GM19025 (cell line): ENCODE measurements around the gene RPL10A.

Source experiments
- ATAC-seq: cut with Tn5 transposase; IDR thresholded peaks from one replicate; pipeline ENCODE4 v1.9.1; 2021; ENCODE audit warnings: mild to moderate bottlenecking, low read depth, moderate library complexity; ENCODE audit not compliant: unreplicated experiment

The RPL10A gene

DNA sequence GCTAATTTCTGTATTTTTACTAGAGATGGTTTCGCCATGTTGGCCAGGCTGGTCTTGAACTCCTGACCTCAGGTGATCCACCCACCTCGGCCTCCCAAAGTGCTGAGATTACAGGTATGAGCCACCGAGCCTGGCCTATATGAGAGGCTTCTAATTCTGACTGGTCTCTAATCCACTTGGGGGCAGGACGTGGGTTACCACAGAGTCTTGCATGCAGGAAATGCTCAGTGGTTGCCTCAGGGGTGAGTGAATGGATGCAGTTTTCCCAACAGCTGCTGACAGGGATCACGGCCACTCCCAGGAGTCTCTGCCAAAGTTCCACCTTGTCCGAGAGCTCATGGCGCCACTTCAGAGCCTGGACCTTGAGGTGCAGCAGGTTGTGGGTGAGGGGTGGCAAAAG lies 22.5 kb upstream of the RPL10A start:
- no peak for ATAC-seq

DNA sequence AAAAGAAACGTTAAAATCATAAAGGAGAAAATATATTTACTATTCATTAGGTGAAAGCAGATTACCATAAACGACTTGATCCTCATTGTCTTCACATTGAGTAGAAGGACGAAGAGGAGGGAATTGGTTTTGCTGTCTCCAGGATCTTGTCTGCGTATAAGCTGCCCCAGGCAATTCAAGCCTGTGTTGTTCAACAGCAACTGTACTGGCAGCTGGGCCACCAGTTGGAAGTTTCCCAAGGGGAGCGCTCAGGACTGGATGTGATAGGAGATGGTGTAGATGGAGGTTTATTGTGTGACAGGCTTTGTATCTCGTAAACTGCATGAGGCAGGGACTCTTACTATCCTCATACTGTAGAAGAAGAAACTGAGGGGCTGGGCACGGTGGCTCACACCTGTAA lies 20.0 kb upstream of the RPL10A start:
- ATAC-seq = no peak

- peak; percentile 32 for ATAC-seq
Observed at GRCh38 chr6:35449287-35449881, 18.8 kb upstream of the RPL10A start.

GRCh38 chr6:35451354-35452182 lies 16.6 kb upstream of the RPL10A start:
- ATAC-seq = no peak

DNA sequence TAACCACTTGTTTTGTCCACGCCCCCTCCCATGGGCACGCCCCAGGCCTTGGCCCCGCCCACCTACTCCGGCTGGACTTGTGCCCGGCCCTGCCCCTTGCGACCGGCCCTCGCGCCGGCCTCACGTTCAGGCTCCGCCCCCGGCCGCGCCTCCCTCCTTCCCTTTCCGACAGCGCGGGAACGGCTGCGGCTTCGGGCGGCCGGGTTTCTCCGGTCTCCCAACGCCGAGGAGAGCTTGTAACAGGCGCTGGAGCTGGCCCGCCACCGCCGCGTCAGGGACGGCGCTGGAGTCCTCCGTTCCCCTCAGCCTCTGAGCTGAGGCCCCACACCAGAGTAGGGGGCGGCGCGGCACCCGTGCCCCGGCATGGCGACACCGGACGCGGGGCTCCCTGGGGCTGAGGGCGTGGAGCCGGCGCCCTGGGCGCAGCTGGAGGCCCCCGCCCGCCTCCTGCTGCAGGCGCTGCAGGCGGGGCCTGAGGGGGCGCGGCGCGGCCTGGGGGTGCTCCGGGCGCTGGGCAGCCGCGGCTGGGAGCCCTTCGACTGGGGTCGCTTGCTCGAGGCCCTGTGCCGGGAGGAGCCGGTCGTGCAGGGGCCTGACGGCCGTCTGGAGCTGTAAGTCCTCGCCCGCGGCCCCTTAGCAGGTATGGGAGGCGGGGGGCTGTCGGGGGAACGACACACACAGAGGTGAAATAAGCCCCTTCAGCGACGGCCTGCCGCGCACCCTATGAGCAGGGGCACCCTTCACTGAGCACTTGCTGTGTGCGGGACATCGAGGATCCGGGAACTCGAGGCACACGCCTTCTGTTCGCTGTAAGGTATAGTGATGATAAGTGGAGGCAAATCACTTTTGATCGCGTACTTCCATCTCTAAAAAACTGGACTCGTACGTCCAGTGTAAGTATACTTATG lies 15.8 kb upstream of the RPL10A start, which contains the start of gene FANCE:
TSS of gene FANCE (plus strand) at position 156 of the 908 bp plus-strand sequence. CDS start at position 364, 208 bp downstream.
- peak; percentile 90 for ATAC-seq

GRCh38 chr6:35453236-35453635 lies 15.0 kb upstream of the RPL10A start:
- ATAC-seq = no peak

DNA sequence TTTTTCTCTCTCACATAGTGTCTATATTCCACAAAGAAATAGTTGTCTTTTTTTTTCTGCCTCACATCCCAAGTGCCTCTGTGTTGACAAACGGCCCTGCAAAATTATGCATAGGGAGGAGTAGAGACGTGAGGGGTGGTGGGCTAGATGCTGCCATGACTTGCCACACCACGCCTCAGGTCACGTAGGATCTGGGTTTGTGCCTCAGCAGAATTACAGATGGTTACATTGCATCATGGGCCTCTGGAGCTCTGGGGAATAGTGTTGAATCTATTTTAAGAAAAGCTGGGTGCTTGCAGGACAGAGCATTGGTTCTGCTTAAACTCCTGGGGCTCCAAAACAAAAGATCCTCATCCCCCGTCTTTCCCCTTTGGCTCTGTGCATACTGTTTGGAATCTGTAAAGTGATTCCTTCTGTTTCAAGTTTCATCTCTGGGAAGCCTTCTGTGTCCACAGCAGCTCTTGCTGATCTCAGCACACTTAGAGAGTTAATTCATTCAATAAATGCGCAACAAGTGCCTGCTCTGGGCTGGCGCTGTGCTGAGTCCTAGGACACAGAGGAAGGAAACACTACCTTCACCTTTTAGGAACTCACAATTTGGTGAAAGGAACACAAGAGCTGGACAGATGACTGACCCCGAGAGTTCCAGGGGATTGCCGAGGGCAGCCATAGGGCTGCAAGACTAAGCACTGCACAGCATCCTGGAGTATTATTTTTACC lies 13.7 kb upstream of the RPL10A start:
- ATAC-seq = no peak

- ATAC-seq = no peak
Observed at GRCh38 chr6:35457907-35458306, 10.3 kb upstream of the RPL10A start.

DNA sequence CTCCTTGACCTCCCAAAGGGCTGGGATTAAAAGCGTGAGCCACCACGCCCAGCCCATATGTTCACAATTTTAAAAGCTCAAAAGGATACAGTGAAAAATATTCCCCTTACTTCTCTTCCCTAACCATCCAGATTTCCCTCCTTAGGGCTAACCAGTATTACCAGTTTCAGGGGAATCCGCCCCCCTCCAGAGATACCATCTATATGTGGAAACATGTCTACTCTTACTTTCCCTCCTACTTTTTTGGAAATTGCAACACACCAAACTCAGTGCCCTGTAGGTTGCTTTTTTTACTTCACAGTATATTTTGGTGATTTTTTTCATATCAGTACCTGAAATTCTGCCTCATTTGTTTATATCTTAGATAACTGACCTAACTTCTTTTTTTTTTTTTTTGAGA lies 6.9 kb upstream of the RPL10A start:
- ATAC-seq = no peak

GRCh38 chr6:35463292-35463691 lies 4.9 kb upstream of the RPL10A start:
- no peak for ATAC-seq

DNA sequence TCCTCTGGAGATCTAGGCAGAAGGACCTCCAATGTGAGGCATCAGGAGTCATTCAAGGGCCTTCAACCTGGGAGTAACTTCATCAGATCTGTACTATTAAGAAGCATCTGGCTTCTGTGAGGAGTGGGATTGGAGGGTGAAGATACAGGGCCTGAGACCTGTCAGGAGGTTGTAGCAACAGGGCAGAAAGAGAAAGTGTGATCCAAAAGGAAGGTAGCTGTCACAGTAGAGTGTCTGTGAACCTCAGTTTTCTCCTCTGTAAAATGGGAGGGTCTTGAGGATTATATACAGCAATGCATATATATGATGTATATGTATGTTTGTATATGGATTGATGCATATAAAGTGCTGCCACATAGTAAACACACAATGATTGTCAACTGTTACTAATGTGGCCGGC lies 2.6 kb upstream of the RPL10A start:
- no peak for ATAC-seq

DNA sequence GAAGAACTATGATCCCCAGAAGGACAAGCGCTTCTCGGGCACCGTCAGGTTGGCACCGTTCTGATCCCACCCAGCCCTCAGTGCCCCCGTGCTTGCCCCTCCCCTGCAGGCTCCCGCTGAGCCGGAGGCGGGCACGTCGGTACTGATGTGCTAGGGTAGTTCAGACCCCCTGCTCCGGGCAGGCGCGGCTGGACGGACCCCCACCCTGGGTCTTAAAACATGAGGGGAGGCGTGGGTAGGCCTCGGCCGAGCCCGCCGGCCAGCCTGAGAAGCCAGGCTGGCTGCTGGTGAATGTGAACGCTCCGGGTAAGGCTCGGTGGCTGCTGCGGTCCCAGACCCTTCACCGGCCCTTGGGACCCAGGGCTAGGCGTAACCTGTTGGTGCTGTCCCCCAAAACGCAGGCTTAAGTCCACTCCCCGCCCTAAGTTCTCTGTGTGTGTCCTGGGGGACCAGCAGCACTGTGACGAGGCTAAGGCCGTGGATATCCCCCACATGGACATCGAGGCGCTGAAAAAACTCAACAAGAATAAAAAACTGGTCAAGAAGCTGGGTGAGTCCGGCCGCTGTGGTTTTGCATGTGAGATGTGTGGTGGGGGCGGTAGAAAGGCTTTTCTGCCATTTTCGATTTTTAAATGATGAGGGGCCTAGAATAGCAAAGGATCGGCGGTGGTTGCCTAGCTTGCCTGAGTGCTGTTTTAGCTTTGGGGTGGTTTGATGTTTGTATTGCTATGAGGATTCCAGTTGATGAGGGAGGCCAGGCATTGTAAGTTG lies 964 bp downstream of the RPL10A start:
- no peak for ATAC-seq

GRCh38 chr6:35469751-35470662 lies 1.8 kb downstream of the RPL10A start:
- ATAC-seq = no peak

DNA sequence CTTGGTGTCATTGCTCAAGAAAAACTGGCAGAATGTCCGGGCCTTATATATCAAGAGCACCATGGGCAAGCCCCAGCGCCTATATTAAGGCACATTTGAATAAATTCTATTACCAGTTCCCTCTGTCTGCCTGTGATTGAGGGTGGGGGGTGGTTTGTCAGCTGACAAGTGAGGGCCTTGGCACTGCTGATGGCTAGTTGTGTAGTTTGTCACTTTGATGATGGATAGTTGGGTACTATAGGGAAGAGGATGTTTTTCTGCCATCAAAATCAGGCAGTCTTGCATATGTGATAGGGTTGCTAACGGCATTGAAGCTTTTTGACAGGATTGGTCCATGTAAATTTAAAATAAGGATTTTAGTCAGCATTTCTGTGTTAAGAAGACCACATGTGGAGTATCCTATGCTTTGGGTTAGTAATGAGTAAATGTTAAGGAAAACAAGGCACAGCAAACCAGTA lies 2.5 kb downstream of the RPL10A start:
- no peak for ATAC-seq

DNA sequence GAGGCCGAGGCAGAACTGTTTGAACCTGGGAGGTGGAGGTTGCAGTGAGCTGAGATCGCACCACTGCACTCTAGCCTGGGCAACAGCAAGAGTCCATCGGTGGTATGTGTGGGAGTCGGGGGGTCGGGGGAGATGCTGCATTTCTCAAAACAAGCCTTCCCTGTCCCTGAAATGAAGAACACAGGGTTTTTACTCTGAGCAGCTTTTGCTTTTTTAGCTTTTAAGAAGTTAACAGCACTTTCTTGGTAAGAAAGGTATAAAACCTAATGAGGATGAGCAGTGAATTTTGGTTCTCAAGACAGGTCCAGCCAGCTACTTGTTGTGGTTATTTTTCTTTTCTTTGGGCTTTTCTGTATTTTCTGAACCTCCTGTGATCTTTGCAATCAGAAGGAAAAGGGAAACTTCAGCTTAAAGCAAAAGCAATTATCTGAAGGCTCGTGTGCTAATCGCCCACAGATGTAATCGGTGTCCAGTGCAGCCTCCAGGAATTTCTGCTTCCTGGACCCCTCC lies 3.7 kb downstream of the RPL10A start:
- ATAC-seq = no peak

GRCh38 chr6:35473075-35473849 lies 5.1 kb downstream of the RPL10A start:
- no peak for ATAC-seq

DNA sequence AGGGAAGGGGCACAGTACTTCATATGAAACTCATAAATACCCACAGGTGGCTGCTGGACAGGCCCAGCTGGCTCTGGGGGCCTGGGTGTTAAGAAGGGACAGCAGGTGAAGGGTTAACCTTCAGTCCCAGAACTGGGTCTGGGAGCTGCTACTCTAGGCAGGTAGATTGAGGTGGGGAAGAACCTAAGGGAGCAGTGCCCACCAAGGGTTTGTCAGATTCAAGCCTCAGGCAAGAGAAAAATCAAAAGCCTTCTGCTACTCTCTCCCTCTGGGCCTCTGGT lies 5.6 kb downstream of the RPL10A start:
- ATAC-seq = no peak
